GM12878 (cell line): ENCODE measurements around the gene GPBAR1. TPM values are rescaled to one million over a fixed set of nuclear protein-coding genes. Genes with fewer than 3 reads are reported as not detected.

Experiments used
- ATAC-seq: fragments of 200-7000 bp; cut with Tn5 transposase; 3 replicates; pipeline ENCODE4 v1.9.1; 2020; ENCODE audit warnings: mild to moderate bottlenecking, moderate library complexity
- BruUV-seq: library from RNA; stranded (reverse); fragments of 400-500 nt; replicated peaks from 2 replicates; lab custom pipeline; 2021; lab: Mats Ljungman, UMichigan
- CTCF ChIA-PET: fragments of 300-600 bp; sonication (Branson Sonifier 250); formaldehyde crosslinking; extraction: SDS; loops from one replicate; lab custom pipeline; 2021; ENCODE audit warnings: inconsistent platforms; lab: Yijun Ruan, JAX
- POLR2A ChIA-PET: fragments of 350-600 bp; formaldehyde crosslinking; extraction: SDS; loops from one replicate; lab custom pipeline; 2021; ENCODE audit warnings: inconsistent platforms; lab: Charles Lee
- RAD21 ChIA-PET: fragments of 300-600 bp; sonication (Branson Sonifier 250); formaldehyde crosslinking; loops from one replicate; lab custom pipeline; 2023; ENCODE audit warnings: antibody characterized with exemption; ENCODE audit not compliant: unreplicated experiment; lab: Charles Lee
- SMC1A ChIA-PET: fragments of 300-600 bp; sonication (Branson Sonifier 250); formaldehyde crosslinking; loops from one replicate; lab custom pipeline; 2023; ENCODE audit not compliant: unreplicated experiment, uncharacterized antibody; lab: Charles Lee
- DNase-seq: peaks from one replicate; pipeline ENCODE4 v3.0.0-alpha.2; 2011; ENCODE audit warnings: low read depth, low spot score
- FAIRE-seq: peaks from 3 replicates; lab custom pipeline; 2011; peaks lifted over from hg19 to GRCh38; lab: Jason Lieb, UNC
- H2AFZ ChIP-seq: 2 replicates; pipeline ENCODE4 v1.6.0; 2011; ENCODE audit warnings: low read depth, low read length, control low read depth; ENCODE audit not compliant: control insufficient read depth
- H3K27ac ChIP-seq: 2 replicates; pipeline ENCODE4 v1.5.1; 2011; ENCODE audit warnings: control low read depth; ENCODE audit not compliant: control insufficient read depth, insufficient read depth
- H3K27me3 ChIP-seq, 2 experiments: replicated peaks in 1 of 2; 2 replicates each; pipeline versions ENCODE4 v1.6.0 to v1.6.1; 2011; ENCODE audit warnings: low read length in 1 of 2; ENCODE audit not compliant: control insufficient read depth in 2 of 2, insufficient read depth in 2 of 2
- H3K36me3 ChIP-seq, 2 experiments: 2 replicates each; pipeline ENCODE4 v1.5.1; 2011; ENCODE audit warnings: low read length in 1 of 2; ENCODE audit not compliant: control insufficient read depth in 2 of 2, insufficient read depth in 2 of 2
- H3K4me1 ChIP-seq: 2 replicates; pipeline ENCODE4 v1.6.1; 2011; ENCODE audit warnings: mild to moderate bottlenecking, low read length, moderate library complexity, mixed read lengths; ENCODE audit not compliant: control insufficient read depth, insufficient read depth
- H3K4me2 ChIP-seq: 2 replicates; pipeline ENCODE4 v1.6.0; 2011; ENCODE audit warnings: control low read depth; ENCODE audit not compliant: control insufficient read depth, insufficient read depth
- H3K4me3 ChIP-seq: fragments of 200-600 bp; sonication (generic); 2 replicates; pipeline ENCODE4 v1.5.1; 2016
- H3K79me2 ChIP-seq: 2 replicates; pipeline ENCODE4 v1.6.0; 2011; ENCODE audit warnings: low read length; ENCODE audit not compliant: control insufficient read depth, insufficient read depth
- H3K9ac ChIP-seq: 2 replicates; pipeline ENCODE4 v1.8.0; 2011; ENCODE audit warnings: low read length, control low read depth, mixed read lengths; ENCODE audit not compliant: control insufficient read depth, insufficient read depth
- H3K9me3 ChIP-seq: replicated peaks from 3 replicates; pipeline ENCODE4 v1.5.1; 2011; ENCODE audit warnings: mild to moderate bottlenecking, low read length; ENCODE audit not compliant: control insufficient read depth, insufficient read depth
- H4K20me1 ChIP-seq: 2 replicates; pipeline ENCODE4 v1.6.0; 2011; ENCODE audit not compliant: control insufficient read depth, insufficient read depth
- BMI1 ChIP-seq: fragments of 450-650 bp; IDR thresholded peaks from 2 replicates; pipeline ENCODE4 v1.6.1; 2016; ENCODE audit warnings: mild to moderate bottlenecking, moderate library complexity, borderline replicate concordance
- BRCA1 ChIP-seq: IDR thresholded peaks from 2 replicates; pipeline ENCODE4 v1.6.1; 2011; ENCODE audit warnings: low read depth, low read length, improper control_type of control experiment
- CEBPB ChIP-seq, 2 experiments: fragments of 150-350 bp in 1 of 2; IDR thresholded peaks; 2 replicates each; pipeline ENCODE4 v1.6.1; 2012 to 2014; ENCODE audit warnings: low read depth in 2 of 2, low read length in 2 of 2, borderline replicate concordance in 1 of 2, inconsistent platforms in 1 of 2
- EED ChIP-seq: sonication (generic); IDR thresholded peaks from 2 replicates; pipeline ENCODE4 v1.6.1; 2016; ENCODE audit warnings: antibody characterized with exemption, low read depth
- ETV6 ChIP-seq, 2 experiments: fragments of 450-650 bp in 1 of 2; IDR thresholded peaks in 1 of 2; conservative IDR thresholded peaks in 1 of 2; 2 replicates each; pipeline ENCODE4 v1.6.1; 2014; ENCODE audit warnings: antibody characterized with exemption in 1 of 2, borderline replicate concordance in 1 of 2, low read depth in 1 of 2, mild to moderate bottlenecking in 1 of 2, moderate library complexity in 1 of 2
- FOS ChIP-seq: IDR thresholded peaks from 3 replicates; pipeline ENCODE4 v1.6.1; 2011; ENCODE audit warnings: borderline replicate concordance; ENCODE audit not compliant: insufficient read length; ENCODE audit errors: extremely low read depth
- KAT2A ChIP-seq: conservative IDR thresholded peaks from 2 replicates; pipeline ENCODE4 v1.6.1; 2011; ENCODE audit warnings: low read depth, low read length; ENCODE audit not compliant: control insufficient read depth
- NBN ChIP-seq: fragments of 450-650 bp; IDR thresholded peaks from 2 replicates; pipeline ENCODE4 v1.6.1; 2016
- RELA ChIP-seq: fragments of 450-650 bp; IDR thresholded peaks from 2 replicates; pipeline ENCODE4 v1.8.0; 2014; ENCODE audit warnings: borderline replicate concordance; ENCODE audit not compliant: partially characterized antibody
- SPI1 ChIP-seq: IDR thresholded peaks from 2 replicates; pipeline ENCODE4 v1.6.1; 2011; ENCODE audit warnings: low read depth, mild to moderate bottlenecking, low read length, moderate library complexity, borderline replicate concordance; ENCODE audit not compliant: insufficient read depth
- STAT3 ChIP-seq: IDR thresholded peaks from 2 replicates; pipeline ENCODE4 v1.6.1; 2011; ENCODE audit warnings: low read depth, low read length, improper control_type of control experiment
- TCF7 ChIP-seq: IDR thresholded peaks from 2 replicates; pipeline ENCODE4 v1.6.1; 2014; ENCODE audit warnings: antibody characterized with exemption, borderline replicate concordance
- ZBTB4 ChIP-seq: fragments of 450-650 bp; formaldehyde crosslinking; IDR thresholded peaks from 2 replicates; pipeline ENCODE4 v1.4.0; 2022; ENCODE audit warnings: mild to moderate bottlenecking, moderate library complexity
- ZNF217 ChIP-seq: fragments of 450-650 bp; IDR thresholded peaks from 2 replicates; pipeline ENCODE4 v1.6.1; 2017; ENCODE audit warnings: antibody characterized with exemption, mild to moderate bottlenecking
- ZNF384 ChIP-seq: IDR thresholded peaks from 2 replicates; pipeline ENCODE4 v1.6.1; 2012; ENCODE audit warnings: low read depth, mild to moderate bottlenecking, low read length, improper control_type of control experiment, borderline replicate concordance
- WGBS: methylation state at CpG from one replicate; pipeline ENCODE4 v1.1.6; 2016; ENCODE audit warnings: low lambda C conversion rate; ENCODE audit not compliant: insufficient replicate concordance, insufficient coverage; ENCODE audit errors: missing lambda C conversion rate; 5-methylcytosine and 5-hydroxymethylcytosine counted together
- in situ Hi-C: fragments of 300-500 bp; cut with MboI; formaldehyde crosslinking; loops from 9 replicates; pipeline ENCODE4 v1.14.3; 2018; ENCODE audit warnings: mixed read lengths
- intact Hi-C: fragments of 100-400 bp; cut with micrococcal nuclease; formaldehyde crosslinking; loops from one replicate; pipeline ENCODE4 v1.14.2; 2022; ENCODE audit not compliant: unreplicated experiment
- polyA plus RNA-seq, 11 experiments: library from polyadenylated mRNA; depleted of rRNA in 4 of 11; unstranded in 6 of 11; stranded (reverse) in 5 of 11; fragments of >200 nt; fragmentation: Nextera tagmentation in 4 of 11; fragmentation: Illumina TruSeq in 1 of 11; extraction: Ambion mirVana in 4 of 11; extraction: Trizol in 1 of 11; gene quantifications; 1 replicate in 1 of 11; 2 replicates in 10 of 11; pipeline versions ENCODE4 v1.2.1 to v1.2.3, GENCODE V29; 2011 to 2016; ENCODE audit warnings: inconsistent platforms in 2 of 11, missing spikeins in 2 of 11, low read depth in 1 of 11
- total RNA-seq, 4 experiments: library from RNA; depleted of rRNA in 3 of 4; stranded (reverse); fragments of >200 nt in 3 of 4; fragmentation: Illumina TruSeq in 1 of 4; extraction: Trizol in 1 of 4; gene quantifications; 2 replicates each; pipeline versions ENCODE4 v1.2.1 to v1.2.3, GENCODE V29; 2013 to 2021
- TF ChIP-seq, protein P1 (sequence below): fragments of 450-650 bp; IDR thresholded peaks from 2 replicates; pipeline ENCODE4 v1.6.1; 2016; ENCODE audit warnings: mild to moderate bottlenecking
- TF ChIP-seq, protein P2 (sequence below): fragments of 450-650 bp; IDR thresholded peaks from 2 replicates; pipeline ENCODE4 v1.6.1; 2017; ENCODE audit warnings: mild to moderate bottlenecking, low read depth, inconsistent platforms; ENCODE audit not compliant: poor library complexity, severe bottlenecking

The GPBAR1 gene
- total and polyA plus RNA-seq, 10 of the 15 experiments (the other 5 are each of a cell fraction or from before 2014, with no cell fraction given) = 0.03 to 0.36 (median 0.11) TPM; not detected in 3

- Histone ChIP-seq H3K9me3 (no peaks in the 10 kb centered on the region), H4K20me1 (peaks cover 8% of the 10 kb centered on the region), H3K79me2 (peaks cover 41% of the 10 kb centered on the region), H3K4me3 (peak overlapping the region; percentile 21), H3K27ac (peak overlapping the region; percentile 82), H3K9ac (no peak overlapping the region), H2AFZ (no peak overlapping the region), H3K36me3 (peaks cover 11 to 43% of the 10 kb centered on the region in 2 experiments), H3K4me1 (peaks cover 26% of the 10 kb centered on the region), H3K4me2 (peak overlapping the region; percentile 75; the same call in 1 of the 2 replicates), H3K27me3 (no peaks in the 10 kb centered on the region)
- no TSS peak for BruUV-seq
- ATAC-seq (peak; percentile 93), DNase-seq (peak; percentile 88), FAIRE-seq (peak; percentile 73)
- in situ Hi-C loops (no loop called here), intact Hi-C loops (loop anchor here (1.0 kb wide), 1 partner anchor 11 kb away; no protein-coding TSS in a partner anchor)
- ChIA-PET RAD21 (interaction anchor here (0.8 to 4.6 kb wide), 8 partner anchors 10 to 168 kb away, joined by 3 to 84 read pairs (median 6); partner anchors contain the start of genes AAMP, ARPC2 and PNKD), CTCF (interaction anchor here (0.6 to 3.6 kb wide), 11 partner anchors 9 to 128 kb away, joined by 3 to 58 read pairs (median 4); partner anchors contain the start of gene CATIP), SMC1A (interaction anchor here (0.9 to 4.0 kb wide), 8 partner anchors 9 to 61 kb away, joined by 3 to 73 read pairs (median 8); partner anchors contain the start of genes AAMP, ARPC2 and PNKD), POLR2A (interaction anchor here (0.6 to 6.6 kb wide), 7 partner anchors 9 to 133 kb away, joined by 3 to 98 read pairs (median 3); partner anchors contain the start of gene ARPC2)
- 0% methylated on average over 3 of the region's 3 CpGs for WGBS
- TF ChIP-seq KAT2A (no peak), NBN (no peak), BMI1 (no peak), FOS (no peak), ETV6 (conservative IDR thresholded peaks at IDR 0.05 in 1 of 2, IDR thresholded peaks at IDR 0.05 in 1 of 2; ENCODE audit: borderline replicate concordance in 1 of 2, low read depth in 1 of 2) (peak in 1 of 2 experiments; percentile 94; a peak in 2 of 4 replicates), CEBPB (IDR thresholded peaks at IDR 0.05; ENCODE audit: borderline replicate concordance in 1 of 2, low read depth in 2 of 2, low read length in 2 of 2) (no peak), SPI1 (peak; percentile 44; the same call in 1 of the 2 replicates), ZNF217 (peak; percentile 96), ZNF384 (no peak), STAT3 (no peak), RELA (no peak), TCF7 (no peak), EED (0 out of 2 replicates have a peak, but pooled peaks have one; percentile 25), BRCA1 (no peak), ZBTB4 (no peak)
- TF ChIP-seq, protein P1, sequence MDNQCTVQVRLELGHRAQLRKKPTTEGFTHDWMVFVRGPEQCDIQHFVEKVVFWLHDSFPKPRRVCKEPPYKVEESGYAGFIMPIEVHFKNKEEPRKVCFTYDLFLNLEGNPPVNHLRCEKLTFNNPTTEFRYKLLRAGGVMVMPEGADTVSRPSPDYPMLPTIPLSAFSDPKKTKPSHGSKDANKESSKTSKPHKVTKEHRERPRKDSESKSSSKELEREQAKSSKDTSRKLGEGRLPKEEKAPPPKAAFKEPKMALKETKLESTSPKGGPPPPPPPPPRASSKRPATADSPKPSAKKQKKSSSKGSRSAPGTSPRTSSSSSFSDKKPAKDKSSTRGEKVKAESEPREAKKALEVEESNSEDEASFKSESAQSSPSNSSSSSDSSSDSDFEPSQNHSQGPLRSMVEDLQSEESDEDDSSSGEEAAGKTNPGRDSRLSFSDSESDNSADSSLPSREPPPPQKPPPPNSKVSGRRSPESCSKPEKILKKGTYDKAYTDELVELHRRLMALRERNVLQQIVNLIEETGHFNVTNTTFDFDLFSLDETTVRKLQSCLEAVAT = no peak
- TF ChIP-seq, protein P2, sequence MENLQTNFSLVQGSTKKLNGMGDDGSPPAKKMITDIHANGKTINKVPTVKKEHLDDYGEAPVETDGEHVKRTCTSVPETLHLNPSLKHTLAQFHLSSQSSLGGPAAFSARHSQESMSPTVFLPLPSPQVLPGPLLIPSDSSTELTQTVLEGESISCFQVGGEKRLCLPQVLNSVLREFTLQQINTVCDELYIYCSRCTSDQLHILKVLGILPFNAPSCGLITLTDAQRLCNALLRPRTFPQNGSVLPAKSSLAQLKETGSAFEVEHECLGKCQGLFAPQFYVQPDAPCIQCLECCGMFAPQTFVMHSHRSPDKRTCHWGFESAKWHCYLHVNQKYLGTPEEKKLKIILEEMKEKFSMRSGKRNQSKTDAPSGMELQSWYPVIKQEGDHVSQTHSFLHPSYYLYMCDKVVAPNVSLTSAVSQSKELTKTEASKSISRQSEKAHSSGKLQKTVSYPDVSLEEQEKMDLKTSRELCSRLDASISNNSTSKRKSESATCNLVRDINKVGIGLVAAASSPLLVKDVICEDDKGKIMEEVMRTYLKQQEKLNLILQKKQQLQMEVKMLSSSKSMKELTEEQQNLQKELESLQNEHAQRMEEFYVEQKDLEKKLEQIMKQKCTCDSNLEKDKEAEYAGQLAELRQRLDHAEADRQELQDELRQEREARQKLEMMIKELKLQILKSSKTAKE = peak; percentile 44
Observed at GRCh38 chr2:218229239-218229638, 31.6 kb upstream of the GPBAR1 start.
